HG03045 (cell line): ENCODE data around the gene ZNF417.
"Not testable (repeated sequence)": the region's sequence is repeated elsewhere in the genome, so short reads cannot be mapped to it uniquely, and the experiment has no call there.

ENCODE experiments used
- ATAC-seq: cut with Tn5 transposase; IDR thresholded peaks from one replicate; pipeline ENCODE4 v1.9.1; 2021; ENCODE audit warnings: mild to moderate bottlenecking, moderate library complexity; ENCODE audit not compliant: unreplicated experiment

ZNF417 gene

GRCh38 chr19:57888107-57888559 is 28.3 kb downstream of the ZNF417 start:
- no peak for ATAC-seq

- ATAC-seq: no peak
These were observed 29.0 kb downstream of the ZNF417 start for GRCh38 chr19:57887195-57887941.

DNA sequence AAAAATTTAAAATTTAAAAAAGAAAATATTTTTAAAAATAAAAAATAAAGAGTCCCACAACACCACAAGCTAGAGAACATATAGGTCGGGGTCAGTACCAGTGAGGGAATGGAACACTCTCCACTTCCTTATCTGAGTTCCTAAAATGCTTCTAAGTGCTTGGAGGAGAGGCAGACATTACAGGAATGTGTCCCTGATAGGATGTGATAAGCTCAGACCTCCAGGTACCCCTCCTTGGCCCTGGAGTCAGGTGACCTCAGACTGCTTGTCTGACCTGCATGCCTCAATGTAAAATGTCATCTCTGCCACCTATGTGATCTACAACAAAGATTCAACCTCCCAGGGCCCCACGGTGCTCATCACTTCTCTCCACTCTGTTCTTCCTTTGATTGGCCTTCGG is 30.3 kb downstream of the ZNF417 start:
- ATAC-seq: no peak

DNA sequence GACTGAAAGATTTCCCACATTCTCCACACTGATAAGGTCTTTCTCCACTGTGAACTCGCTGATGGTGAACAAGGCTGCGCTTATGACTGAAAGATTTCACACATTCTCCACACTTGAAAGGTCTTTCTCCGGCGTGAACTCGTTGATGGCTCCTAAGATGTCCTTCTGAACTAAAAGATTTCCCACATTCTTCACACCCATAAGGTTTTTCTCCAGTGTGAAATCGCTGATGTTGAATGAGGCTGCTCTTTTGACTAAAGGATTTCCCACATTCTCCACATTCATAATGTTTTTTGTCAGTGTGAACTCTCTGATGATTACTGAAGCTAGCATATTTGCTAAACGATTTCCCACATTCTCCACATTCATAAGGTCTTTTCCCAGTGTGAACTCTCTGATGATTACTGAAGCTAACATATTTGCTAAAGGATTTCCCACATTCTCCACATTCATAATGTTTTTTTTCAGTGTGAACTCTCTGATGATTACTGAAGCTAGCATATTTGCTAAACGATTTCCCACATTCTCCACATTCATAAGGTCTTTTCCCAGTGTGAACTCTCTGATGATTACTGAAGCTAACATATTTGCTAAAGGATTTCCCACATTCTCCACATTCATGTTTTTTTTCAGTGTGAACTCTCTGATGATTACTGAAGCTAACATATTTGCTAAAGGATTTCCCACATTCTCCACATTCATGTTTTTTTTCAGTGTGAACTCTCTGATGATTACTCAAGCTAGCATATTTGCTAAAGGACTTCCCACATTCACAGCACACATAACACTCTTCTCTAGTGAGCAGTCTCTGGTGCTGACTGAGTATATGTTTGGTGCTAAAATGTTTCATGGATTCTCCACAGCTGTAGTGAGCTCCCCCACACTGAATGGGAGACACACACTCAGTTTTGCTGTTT is 42.3 kb downstream of the ZNF417 start:
- ATAC-seq: not testable (repeated sequence)

GRCh38 chr19:57872450-57872849 is 43.9 kb downstream of the ZNF417 start:
- ATAC-seq: no peak

- no peak for ATAC-seq
These were observed 46.2 kb downstream of the ZNF417 start for GRCh38 chr19:57870225-57870624.

DNA sequence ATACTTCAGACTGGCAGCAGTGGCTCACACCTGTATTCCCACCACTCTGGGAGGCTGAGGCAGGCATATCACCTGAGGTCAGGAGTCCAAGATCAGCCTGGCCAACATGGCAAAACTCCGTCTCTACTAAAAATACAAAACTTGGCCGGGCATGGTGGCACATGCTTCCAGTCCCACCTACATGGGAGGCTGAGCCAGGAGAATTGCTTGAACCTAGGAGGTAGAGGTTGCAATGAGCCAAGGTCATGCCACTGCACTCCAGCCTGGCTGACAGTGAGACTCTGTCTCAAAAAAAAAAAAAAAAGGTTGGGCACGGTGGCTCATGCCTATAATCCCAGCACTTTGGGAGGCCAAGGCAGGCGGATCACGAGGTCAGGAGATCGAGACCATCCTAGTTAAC is 46.7 kb downstream of the ZNF417 start:
- ATAC-seq: not testable (repeated sequence)

DNA sequence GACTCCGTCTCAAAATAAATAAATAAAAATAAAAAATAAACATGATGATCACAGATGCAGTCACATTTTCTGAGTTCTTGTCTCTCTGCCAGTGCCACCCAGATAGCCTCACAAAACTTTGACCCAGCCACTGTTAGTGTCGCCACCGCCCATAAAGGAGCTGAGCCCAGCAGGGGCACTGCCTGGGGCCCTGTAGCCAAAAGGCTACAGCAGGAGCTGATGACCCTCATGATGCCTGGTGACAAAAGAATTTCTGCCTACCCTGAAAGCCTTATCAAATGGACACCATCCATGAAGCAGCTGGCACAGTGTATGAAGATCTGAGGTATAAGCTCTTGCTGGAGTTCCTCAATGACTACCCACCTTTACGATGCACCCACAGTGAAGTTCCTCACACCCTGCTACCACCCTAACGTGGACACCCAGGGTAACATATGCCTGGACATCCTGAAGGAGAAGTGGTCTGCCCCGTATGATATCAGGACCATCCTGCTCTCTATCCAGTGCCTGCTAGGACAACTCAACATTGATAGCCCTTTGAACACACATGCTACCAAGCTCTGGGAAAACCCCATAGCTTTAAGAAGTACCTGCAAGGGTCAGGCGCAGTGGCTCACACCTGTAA is 48.4 kb downstream of the ZNF417 start:
- ATAC-seq: no peak
